Upper lobe of right lung (tissue), 1 donor: Measurements from ENCODE around the gene MIF4GD. TPM values are rescaled to one million over a fixed set of nuclear protein-coding genes. Genes with fewer than 3 reads are reported as not detected.

Source experiments
- ATAC-seq: fragments of 200-7000 bp; cut with Tn5 transposase; one replicate; pipeline ENCODE4 v1.9.1; 2020; ENCODE audit warnings: mild to moderate bottlenecking, moderate library complexity
- DNase-seq: peaks from one replicate; pipeline ENCODE4 v3.0.0-alpha.2; 2020
- H3K27ac ChIP-seq: fragments of 200-600 bp; one replicate; pipeline ENCODE4 v1.8.0; 2022
- H3K27me3 ChIP-seq: fragments of 200-600 bp; one replicate; pipeline ENCODE4 v1.8.0; 2022; ENCODE audit warnings: mild to moderate bottlenecking
- H3K36me3 ChIP-seq: fragments of 200-600 bp; one replicate; pipeline ENCODE4 v1.8.0; 2022
- H3K4me1 ChIP-seq: fragments of 200-600 bp; one replicate; pipeline ENCODE4 v1.8.0; 2022
- H3K4me3 ChIP-seq: fragments of 200-600 bp; one replicate; pipeline ENCODE4 v1.8.0; 2022; ENCODE audit warnings: mild to moderate bottlenecking
- H3K9me3 ChIP-seq: fragments of 200-600 bp; one replicate; pipeline ENCODE4 v1.8.0; 2022
- intact Hi-C: fragments of 100-400 bp; cut with DNase I; formaldehyde crosslinking; loops from one replicate; pipeline ENCODE4 v1.11.0; 2022
- total RNA-seq: library from RNA; stranded (reverse); fragmentation: NEBNext Ultra II Directional; extraction: Animal tissue kit (Norgen Biotek cat#: 25700); gene quantifications from one replicate; pipeline ENCODE4 v1.2.1, GENCODE V29; 2021
- TF ChIP-seq, protein P1 (sequence below): fragments of 200-600 bp; IDR thresholded peaks from one replicate; pipeline ENCODE4 v1.8.0; 2022; ENCODE audit warnings: antibody characterized with exemption
- donor health status: DM: no; HTN: yes; CAD: no; lungs with severe emphysema.

Gene MIF4GD
- total RNA-seq, 1 donor from 2014 or later = 25.7 TPM

DNA sequence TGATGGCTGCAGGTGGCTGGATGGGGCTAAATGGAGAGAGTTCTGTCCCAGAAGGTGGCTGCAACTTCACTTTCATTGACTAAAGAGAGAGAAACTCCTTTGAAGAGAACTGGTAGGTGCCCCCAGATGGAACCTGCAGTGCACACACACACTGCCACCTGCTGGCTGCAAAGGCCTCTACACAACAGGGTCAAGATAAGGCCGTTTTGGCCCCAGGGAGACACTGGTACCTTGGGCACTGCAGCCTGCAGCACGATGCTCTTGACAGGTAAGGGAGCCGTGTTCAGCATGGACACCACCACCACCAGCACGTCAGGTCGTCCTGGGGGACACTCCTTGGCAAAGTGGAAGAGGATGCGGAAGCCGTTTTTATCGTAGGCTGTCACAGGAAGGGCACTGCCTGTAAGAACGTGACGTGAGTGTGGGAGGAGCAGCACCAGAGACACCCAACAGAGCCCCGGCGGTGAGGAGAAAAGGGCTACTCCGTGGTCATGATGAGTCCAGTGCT, 32.3 kb downstream of the MIF4GD start:
- Histone ChIP-seq H3K36me3 (peaks cover 100% of the 10 kb centered on the region), H3K4me1 (no peaks in the 10 kb centered on the region), H3K27me3 (no peaks in the 10 kb centered on the region), H3K9me3 (no peaks in the 10 kb centered on the region), H3K27ac (no peak overlapping the region), H3K4me3 (no peak overlapping the region)
- DNase-seq (peak; percentile 75), ATAC-seq (peak; percentile 81)
- TF ChIP-seq, protein P1, sequence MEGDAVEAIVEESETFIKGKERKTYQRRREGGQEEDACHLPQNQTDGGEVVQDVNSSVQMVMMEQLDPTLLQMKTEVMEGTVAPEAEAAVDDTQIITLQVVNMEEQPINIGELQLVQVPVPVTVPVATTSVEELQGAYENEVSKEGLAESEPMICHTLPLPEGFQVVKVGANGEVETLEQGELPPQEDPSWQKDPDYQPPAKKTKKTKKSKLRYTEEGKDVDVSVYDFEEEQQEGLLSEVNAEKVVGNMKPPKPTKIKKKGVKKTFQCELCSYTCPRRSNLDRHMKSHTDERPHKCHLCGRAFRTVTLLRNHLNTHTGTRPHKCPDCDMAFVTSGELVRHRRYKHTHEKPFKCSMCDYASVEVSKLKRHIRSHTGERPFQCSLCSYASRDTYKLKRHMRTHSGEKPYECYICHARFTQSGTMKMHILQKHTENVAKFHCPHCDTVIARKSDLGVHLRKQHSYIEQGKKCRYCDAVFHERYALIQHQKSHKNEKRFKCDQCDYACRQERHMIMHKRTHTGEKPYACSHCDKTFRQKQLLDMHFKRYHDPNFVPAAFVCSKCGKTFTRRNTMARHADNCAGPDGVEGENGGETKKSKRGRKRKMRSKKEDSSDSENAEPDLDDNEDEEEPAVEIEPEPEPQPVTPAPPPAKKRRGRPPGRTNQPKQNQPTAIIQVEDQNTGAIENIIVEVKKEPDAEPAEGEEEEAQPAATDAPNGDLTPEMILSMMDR = peak; percentile 81
- intact Hi-C loops = no loop called here

DNA sequence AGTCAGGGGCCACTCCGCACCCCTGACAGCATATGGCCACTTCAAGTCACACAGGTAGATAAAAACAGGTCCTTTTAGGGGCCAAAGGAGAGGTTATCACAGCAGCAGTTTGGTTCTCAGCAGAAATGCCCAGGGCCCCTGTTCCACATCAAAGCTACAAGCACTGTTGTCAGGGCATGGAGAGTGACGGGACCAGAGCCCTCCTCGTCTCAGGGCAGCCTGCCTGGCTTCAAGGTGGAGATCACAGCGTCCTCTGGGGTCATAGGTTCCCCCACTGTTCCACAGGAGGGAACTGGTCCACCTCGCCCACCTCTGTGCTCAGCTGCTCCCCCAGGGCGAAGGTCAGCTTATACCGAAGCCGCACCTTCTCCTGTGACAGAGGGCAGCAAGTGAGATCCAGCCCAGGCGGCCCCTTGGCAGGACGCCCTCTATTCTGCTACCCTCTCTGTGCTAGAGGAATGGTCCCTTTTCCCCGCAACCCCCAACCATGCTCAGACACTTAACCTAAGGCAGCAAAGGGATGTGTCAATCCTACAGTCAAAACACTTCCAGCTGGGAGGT, 32.9 kb downstream of the MIF4GD start:
- DNase-seq (no peak), ATAC-seq (no peak)
- H3K27me3 ChIP-seq = no peaks in the 10 kb centered on the region
- intact Hi-C loops = no loop called here
- H3K4me3 ChIP-seq = no peak overlapping the region
- TF ChIP-seq, protein P1 = no peak
- H3K36me3 ChIP-seq = peaks cover 98% of the 10 kb centered on the region
- H3K4me1 ChIP-seq = no peaks in the 10 kb centered on the region
- no peaks in the 10 kb centered on the region for H3K9me3 ChIP-seq
- H3K27ac ChIP-seq = no peak overlapping the region

DNA sequence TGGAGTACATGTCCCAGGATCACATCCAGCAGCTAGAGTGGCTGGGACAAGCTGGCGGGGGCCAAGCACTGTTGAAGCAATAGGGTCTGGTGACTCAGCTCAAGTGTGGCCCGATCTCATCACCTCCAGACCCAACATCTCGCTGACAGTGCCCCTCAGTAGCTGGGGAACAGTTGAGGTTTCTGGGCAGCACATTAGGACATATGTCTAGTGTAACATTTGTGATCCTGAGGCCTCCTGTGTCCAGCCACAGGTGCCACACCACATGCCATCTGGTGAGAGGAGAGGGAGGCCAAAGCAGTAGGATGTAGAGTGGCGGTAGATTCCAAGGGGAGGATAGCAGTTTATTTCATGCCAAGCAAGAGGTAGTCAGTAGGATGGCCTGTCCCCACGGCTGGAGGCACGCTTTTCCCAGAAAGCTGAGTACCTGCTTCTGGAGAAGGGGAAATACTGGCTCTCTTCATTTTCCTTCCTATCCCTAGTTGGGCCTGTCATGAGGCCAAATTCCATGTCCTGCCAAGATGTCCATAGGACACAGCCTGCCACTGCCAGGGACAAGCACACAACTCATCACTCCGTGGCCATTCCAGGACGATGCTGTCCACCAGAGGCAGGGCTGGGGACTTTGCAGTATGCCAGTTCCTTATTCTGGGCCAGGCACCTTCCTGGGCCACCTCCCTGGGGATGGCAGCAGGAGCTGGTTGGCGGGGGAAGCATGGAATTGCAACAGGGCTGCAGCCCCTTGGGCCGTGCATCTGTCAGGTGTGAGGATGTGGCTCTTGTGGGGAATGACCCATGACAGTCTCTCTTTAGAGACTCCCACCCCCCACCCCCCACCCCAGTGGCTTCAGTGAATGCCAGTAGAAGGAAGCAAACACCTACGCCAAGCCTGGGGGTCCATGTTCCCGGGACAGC, 33.7 kb downstream of the MIF4GD start:
- Histone ChIP-seq H3K4me1 (no peaks in the 10 kb centered on the region), H3K4me3 (no peak overlapping the region), H3K27me3 (no peaks in the 10 kb centered on the region), H3K9me3 (no peaks in the 10 kb centered on the region), H3K36me3 (peaks cover 98% of the 10 kb centered on the region), H3K27ac (no peak overlapping the region)
- no peak for DNase-seq
- ATAC-seq = no peak
- TF ChIP-seq, protein P1 = no peak
- intact Hi-C loops = no loop called here

- peaks cover 82% of the 10 kb centered on the region for H3K36me3 ChIP-seq
These were observed 38.2 kb downstream of the MIF4GD start for GRCh38 chr17:75232786-75233185.

GRCh38 chr17:75231741-75232464, 39.1 kb downstream of the MIF4GD start:
- TF ChIP-seq, protein P1 = no peak
- H3K36me3 ChIP-seq = peaks cover 76% of the 10 kb centered on the region
- intact Hi-C loops = no loop called here
- DNase-seq = no peak
- no peak for ATAC-seq
- H3K27ac ChIP-seq = no peak overlapping the region
- no peaks in the 10 kb centered on the region for H3K27me3 ChIP-seq
- peaks cover 9% of the 10 kb centered on the region for H3K4me1 ChIP-seq
- no peaks in the 10 kb centered on the region for H3K9me3 ChIP-seq
- H3K4me3 ChIP-seq = no peak overlapping the region

More at GRCh38 chr17:75232786-75233185, 38.2 kb downstream of the MIF4GD start:
- peaks cover 9% of the 10 kb centered on the region for H3K4me1 ChIP-seq
- H3K27me3 ChIP-seq = no peaks in the 10 kb centered on the region
- intact Hi-C loops = no loop called here
- ATAC-seq (no peak), DNase-seq (no peak)
- H3K4me3 ChIP-seq = no peak overlapping the region
- TF ChIP-seq, protein P1 = no peak
- H3K27ac ChIP-seq = no peak overlapping the region
- no peaks in the 10 kb centered on the region for H3K9me3 ChIP-seq
